OCI-LY3 (cell line): ENCODE measurements around the gene CLEC14A.

ENCODE experiments used
- EZH2phosphoT487 ChIP-seq: fragments of 200-600 bp; shearing (Covaris generic); IDR thresholded peaks from 2 replicates; pipeline ENCODE4 v1.6.1; 2018; ENCODE audit warnings: antibody characterized with exemption, mixed run types, low read depth
- TF ChIP-seq, protein P1 (sequence below): fragments of 200-600, 300-600 bp; sonication (generic); IDR thresholded peaks from 2 replicates; pipeline ENCODE4 v1.5.1; 2014; ENCODE audit warnings: antibody characterized with exemption, low read length, low read depth

DNA sequence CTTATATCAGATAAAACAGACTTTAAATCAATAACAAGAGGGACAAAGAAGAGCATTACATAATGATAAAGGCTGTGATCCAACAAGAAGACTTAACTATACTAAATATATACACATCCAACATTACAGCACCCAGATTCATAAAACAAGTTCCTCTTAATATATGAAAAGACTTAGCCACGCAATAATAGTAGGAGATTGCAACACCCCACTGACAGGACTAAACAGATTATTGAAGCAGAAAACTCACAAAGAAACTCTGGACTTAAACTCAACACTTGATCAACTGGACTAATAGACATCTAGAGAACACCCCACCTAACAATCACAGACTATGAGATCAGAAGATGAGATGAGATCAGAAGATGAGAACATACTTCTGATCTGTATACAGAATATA is 5.7 kb upstream of the CLEC14A start:
- TF ChIP-seq, protein P1, sequence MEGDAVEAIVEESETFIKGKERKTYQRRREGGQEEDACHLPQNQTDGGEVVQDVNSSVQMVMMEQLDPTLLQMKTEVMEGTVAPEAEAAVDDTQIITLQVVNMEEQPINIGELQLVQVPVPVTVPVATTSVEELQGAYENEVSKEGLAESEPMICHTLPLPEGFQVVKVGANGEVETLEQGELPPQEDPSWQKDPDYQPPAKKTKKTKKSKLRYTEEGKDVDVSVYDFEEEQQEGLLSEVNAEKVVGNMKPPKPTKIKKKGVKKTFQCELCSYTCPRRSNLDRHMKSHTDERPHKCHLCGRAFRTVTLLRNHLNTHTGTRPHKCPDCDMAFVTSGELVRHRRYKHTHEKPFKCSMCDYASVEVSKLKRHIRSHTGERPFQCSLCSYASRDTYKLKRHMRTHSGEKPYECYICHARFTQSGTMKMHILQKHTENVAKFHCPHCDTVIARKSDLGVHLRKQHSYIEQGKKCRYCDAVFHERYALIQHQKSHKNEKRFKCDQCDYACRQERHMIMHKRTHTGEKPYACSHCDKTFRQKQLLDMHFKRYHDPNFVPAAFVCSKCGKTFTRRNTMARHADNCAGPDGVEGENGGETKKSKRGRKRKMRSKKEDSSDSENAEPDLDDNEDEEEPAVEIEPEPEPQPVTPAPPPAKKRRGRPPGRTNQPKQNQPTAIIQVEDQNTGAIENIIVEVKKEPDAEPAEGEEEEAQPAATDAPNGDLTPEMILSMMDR = no peak
- TF ChIP-seq EZH2phosphoT487 = no peak
